ENCODE measurements around the gene TF.

- no peak for TF ChIP-seq CTCF (IDR thresholded peaks at IDR 0.05; ENCODE audit: insufficient read depth, low read length)
- TF ChIP-seq POLR2AphosphoS5 (IDR thresholded peaks at IDR 0.05; ENCODE audit: low read depth) = no peak
- TF ChIP-seq GABPA (IDR thresholded peaks at IDR 0.05; ENCODE audit: low read depth) = no peak
- TF ChIP-seq REST (IDR thresholded peaks at IDR 0.05; ENCODE audit: insufficient replicate concordance, low read depth) = no peak
Measured at GRCh38 chr3:133709139-133709750, 36.9 kb upstream of the TF start.
